ENCODE data around the gene ZNF12.
"Not testable (repeated sequence)": the region's sequence is repeated elsewhere in the genome, so short reads cannot be mapped to it uniquely, and the experiment has no call there.

ZNF12 gene

GRCh38 chr7:6706666-6707407 is at the start of gene ZNF12:
TSS of gene ZNF12 (minus strand) at chr7:6706947. CDS start at chr7:6705173, 1,774 bp downstream.
- CTCF ChIA-PET = no interaction called here
- no peak for TF ChIP-seq CTCF (conservative IDR thresholded peaks at IDR 0.05; ENCODE audit: low read depth)
- peak within 1 kb of the TSS; percentile 83 for H3K27ac ChIP-seq
- POLR2A ChIA-PET (ENCODE audit: low non-redundant PET) = no interaction called here
- peak; percentile 97 for DNase-seq (ENCODE audit: low spot score)

GRCh38 chr7:6753964-6754363 is 47.2 kb upstream of the ZNF12 start, which contains the start of gene RSPH10B2:
TSS of gene RSPH10B2 (plus strand) at chr7:6754103. CDS start at chr7:6757678, 3,575 bp downstream.
- CTCF ChIA-PET; DNase-seq (ENCODE audit: low spot score); H3K27ac ChIP-seq; POLR2A ChIA-PET (ENCODE audit: low non-redundant PET): not testable (repeated sequence)

DNA sequence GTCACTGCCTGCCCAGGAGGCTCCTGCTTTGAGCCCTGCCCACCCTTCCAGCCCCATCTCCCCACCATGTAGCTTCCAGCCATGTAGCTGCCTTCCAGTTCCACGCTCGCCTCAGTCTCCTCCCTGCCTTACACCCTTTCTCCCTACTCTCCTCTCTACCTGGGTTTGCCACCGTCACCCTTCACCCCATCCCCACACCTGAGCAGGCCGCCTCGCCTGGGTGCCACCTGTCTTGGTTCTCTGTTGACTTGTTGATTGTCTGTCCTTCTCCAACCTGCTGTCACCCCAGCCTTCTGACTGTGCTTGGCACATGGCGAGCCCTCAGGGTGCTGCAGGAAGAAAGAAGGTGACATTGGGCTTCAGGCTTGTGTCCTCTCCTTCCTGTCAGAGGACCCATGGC is 43.4 kb upstream of the ZNF12 start:
- CTCF ChIA-PET; DNase-seq (ENCODE audit: low spot score); H3K27ac ChIP-seq; POLR2A ChIA-PET (ENCODE audit: low non-redundant PET): not testable (repeated sequence)

DNA sequence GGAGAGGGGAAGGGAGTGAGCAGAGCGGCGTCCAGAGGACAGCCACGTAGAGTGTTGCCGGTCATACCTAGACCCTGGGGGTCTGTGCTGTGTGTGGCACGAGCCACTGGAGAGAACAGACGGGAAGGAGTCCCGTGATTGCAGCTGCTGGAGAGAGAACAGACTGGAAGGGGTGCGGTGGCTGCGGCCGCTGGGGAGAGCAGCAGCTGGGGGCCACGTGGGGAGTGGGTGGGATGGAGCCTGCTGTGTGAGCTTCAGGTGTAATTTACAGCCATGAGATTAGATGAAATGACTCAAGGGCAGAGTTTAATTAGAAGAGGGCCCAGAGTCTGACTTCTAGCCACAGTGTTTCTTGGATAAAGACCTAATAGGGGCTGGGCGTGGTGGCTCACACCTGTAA is 42.6 kb upstream of the ZNF12 start:
- H3K27ac ChIP-seq; CTCF ChIA-PET; POLR2A ChIA-PET (ENCODE audit: low non-redundant PET); DNase-seq (ENCODE audit: low spot score): not testable (repeated sequence)

DNA sequence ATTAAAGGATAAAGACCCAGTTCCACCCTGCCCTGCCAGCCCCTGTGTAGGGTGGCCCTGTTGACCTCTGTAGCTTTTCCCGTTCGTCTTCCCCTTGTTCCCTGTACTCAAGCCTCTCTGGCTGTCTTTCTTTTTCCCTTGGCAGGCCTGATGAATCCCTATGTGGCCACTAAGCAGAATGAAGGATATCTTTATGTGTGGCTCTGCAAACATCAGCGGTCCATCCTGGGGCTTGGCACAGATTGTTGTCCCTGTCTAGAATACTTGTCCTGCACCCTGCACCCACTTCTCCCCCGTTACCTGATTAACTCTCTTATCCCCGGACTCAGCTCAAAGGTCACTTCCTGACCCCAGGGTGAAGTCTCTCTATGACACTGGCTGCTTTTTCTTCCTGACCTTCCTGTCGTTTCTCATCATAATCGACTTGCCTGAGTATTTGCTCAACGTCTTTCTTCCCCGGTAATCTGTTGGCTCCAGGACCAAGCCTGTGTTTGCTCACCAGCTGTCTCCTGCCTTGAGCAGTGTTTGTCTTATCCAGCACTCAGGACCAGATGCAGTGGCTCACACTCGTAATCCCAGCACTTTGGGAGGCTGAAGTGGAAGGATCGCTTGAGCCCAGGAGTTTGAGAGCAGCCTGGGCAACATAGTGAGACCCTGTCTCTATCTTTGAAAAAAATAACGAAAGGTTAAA is 37.8 kb upstream of the ZNF12 start:
- POLR2A ChIA-PET (ENCODE audit: low non-redundant PET); CTCF ChIA-PET; H3K27ac ChIP-seq: not testable (repeated sequence)

GRCh38 chr7:6738415-6738814 is 31.7 kb upstream of the ZNF12 start:
- DNase-seq (ENCODE audit: low spot score); H3K27ac ChIP-seq; CTCF ChIA-PET; POLR2A ChIA-PET (ENCODE audit: low non-redundant PET): not testable (repeated sequence)

More for the DNA sequence above, 37.8 kb upstream of the ZNF12 start:
- DNase-seq (ENCODE audit: low spot score) = not testable (repeated sequence)

DNA sequence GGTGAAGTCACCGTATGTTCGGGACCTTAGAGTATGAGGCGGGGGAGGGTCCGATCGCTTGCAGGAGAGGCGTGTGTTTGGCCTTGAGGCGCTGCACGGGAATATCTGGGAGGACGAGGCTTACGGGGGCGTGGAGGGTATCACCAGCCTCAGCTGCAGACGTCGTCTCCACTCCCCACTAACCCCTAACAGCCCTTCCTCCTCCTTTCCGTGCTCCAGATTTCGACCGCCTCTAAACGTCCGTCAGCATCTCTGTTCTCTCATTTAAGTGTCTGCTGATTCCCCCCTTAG is 23.5 kb upstream of the ZNF12 start:
- no peak for TF ChIP-seq CTCF (conservative IDR thresholded peaks at IDR 0.05; ENCODE audit: low read depth)
- peak; percentile 37 for DNase-seq (ENCODE audit: low spot score)
- ChIA-PET POLR2A (ENCODE audit: low non-redundant PET) (no interaction called here), CTCF (interaction anchor here (0.6 kb wide), 1 partner anchor 124 kb away, joined by 5 read pairs; no protein-coding TSS in a partner anchor)
- H3K27ac ChIP-seq = peak overlapping the region; percentile 82

DNA sequence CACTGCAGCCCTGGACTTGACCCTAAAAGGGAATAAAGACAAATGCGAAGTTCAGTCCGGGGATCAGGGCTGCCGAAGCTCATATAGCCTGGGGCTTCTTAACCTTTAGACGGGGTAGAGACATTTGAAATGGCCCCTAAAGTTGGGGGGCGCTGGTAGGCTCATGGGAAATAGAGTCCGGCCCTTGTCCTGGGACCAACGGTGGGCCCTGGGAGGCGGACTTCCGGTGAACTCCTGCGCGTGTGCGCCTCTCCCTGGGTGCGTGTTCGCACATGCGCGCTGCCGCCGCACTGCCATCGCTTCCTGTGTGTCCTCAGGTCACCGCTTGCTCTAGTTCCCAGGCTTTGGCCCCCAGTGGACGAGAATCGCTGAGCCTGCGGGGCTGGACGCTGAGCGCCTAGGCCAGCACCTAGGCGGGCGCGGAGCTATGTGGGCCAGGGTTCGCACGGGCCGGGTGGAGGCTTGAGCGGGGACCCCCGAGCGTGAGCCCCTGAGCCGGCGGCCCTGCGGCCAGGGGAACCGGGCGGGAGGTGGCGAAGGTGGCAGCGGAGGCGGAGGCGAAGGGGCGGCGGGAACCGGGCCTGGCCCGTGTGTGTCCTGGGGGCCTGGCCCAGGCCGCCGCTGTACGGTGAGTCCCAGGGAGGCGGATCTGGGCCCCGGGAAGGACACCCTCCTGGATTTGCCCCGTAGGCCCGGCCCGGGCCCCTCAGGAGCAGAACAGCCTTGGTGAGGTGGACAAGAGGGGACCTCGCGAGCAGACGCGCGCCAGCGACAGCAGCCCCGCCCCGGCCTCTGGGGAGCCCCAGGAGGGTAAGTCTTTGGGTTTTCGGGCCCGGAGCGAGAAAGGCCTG is 23.0 kb upstream of the ZNF12 start:
- no peak for TF ChIP-seq CTCF (conservative IDR thresholded peaks at IDR 0.05; ENCODE audit: low read depth)
- CTCF ChIA-PET = interaction anchor here (0.5 to 0.6 kb wide), 3 partner anchors 9 to 124 kb away, joined by 3 to 5 read pairs (median 4); no protein-coding TSS in a partner anchor
- H3K27ac ChIP-seq = peak overlapping the region; percentile 82

DNA sequence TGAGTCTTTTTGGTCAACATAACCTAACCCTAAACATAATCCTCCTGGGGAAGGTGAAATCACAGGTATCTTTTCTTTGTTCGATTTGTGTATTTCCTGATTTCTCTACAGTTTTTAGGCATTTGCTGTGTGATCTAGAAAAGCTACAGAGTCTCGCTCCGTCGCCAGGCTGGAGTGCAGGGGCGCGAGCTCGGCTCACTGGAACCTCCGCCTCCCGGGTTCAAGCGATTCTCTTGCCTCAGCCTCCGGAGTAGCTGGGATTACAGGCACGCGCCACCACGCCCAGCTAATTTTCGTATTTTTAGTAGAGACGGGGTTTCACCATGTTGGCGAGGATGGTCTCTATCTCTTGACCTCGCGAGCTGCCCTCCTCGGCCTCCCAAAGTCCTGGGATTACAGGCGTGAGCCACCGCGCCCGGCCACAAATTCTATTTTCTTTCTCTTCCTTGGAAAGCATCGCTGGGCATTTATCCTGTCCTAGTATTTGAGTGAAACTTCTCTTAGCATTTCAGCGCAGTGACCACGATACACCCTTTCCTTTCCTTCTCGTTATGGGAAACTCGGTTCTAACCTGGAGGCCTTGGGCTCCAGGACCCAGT is 22.2 kb upstream of the ZNF12 start:
- DNase-seq (ENCODE audit: low spot score) = not testable (repeated sequence)
- POLR2A ChIA-PET (ENCODE audit: low non-redundant PET) = interaction anchor here (0.5 kb wide), 1 partner anchor 281 kb away, joined by 3 read pairs; the partner anchor contains the start of gene DAGLB
- H3K27ac ChIP-seq = peak overlapping the region; percentile 82
- CTCF ChIA-PET = interaction anchor here (0.5 to 0.6 kb wide), 2 partner anchors 8 to 60 kb away, joined by 3 to 4 read pairs; no protein-coding TSS in a partner anchor

More for the DNA sequence above, 23.0 kb upstream of the ZNF12 start:
- peak; percentile 82 for DNase-seq (ENCODE audit: low spot score)
- POLR2A ChIA-PET (ENCODE audit: low non-redundant PET) = interaction anchor here (0.5 kb wide), 1 partner anchor 282 kb away, joined by 3 read pairs; the partner anchor contains the start of gene DAGLB

Measured in RWPE1 (cell line).